Measurements from ENCODE around the gene TULP3.

- TF ChIP-seq CTCF (optimal IDR thresholded peaks at IDR 0.05 in 1 of 3, IDR thresholded peaks at IDR 0.05 in 1 of 3, conservative IDR thresholded peaks at IDR 0.05 in 1 of 3; ENCODE audit: extremely low read depth in 1 of 3, insufficient read depth in 2 of 3, low read length in 3 of 3) (no peak), EZH2 (IDR thresholded peaks at IDR 0.05; ENCODE audit: low read length) (no peak)
Observed at GRCh38 chr12:2979806-2980205, 89.1 kb downstream of the TULP3 start.

Measured in keratinocyte (primary cell).